Nasal cavity respiratory epithelium epithelial cell of viscerocranial mucosa (primary cell): ENCODE measurements around the gene SPPL2A. TPM values are rescaled to one million over a fixed set of nuclear protein-coding genes. Genes with fewer than 3 reads are reported as not detected.

Source experiments
- total RNA-seq: library from RNA; depleted of rRNA; stranded (reverse); fragments of >200 nt; gene quantifications from 2 replicates; pipeline ENCODE4 v1.2.3, GENCODE V29; 2014

SPPL2A gene
- 46.1 and 112 TPM in 2 replicates for total RNA-seq

GRCh38 chr15:50765195-50765967 is at the start of gene SPPL2A:
Gene SPPL2A, minus strand, starts transcription at chr15:50765706. Its CDS starts 173 bp downstream, at chr15:50765533.

GRCh38 chr15:50686469-50687301 is 78.8 kb downstream of the SPPL2A start, which contains the start of gene TRPM7:
Gene TRPM7, minus strand, starts transcription at chr15:50686797. Its CDS starts 264 bp downstream, at chr15:50686533.

Other genes with a start within 250 kb of the SPPL2A start
- gene USP50, start 219.0 kb downstream of the SPPL2A start, total RNA-seq: not detected in 2 replicates
- 59.5 and 64.9 TPM in 2 replicates for gene TRPM7, start 78.9 kb downstream of the SPPL2A start, total RNA-seq
- 20.4 and 25.3 TPM in 2 replicates for gene AP4E1, start 143.0 kb upstream of the SPPL2A start, total RNA-seq